A673 (cell line): ENCODE data around the gene DMRT3.

Experiments used
- CTCF ChIP-seq: fragments of 300-800, 200-600 bp; sonication (generic); conservative IDR thresholded peaks from 2 replicates; pipeline ENCODE4 v1.5.1; 2017; ENCODE audit warnings: low read depth, mild to moderate bottlenecking, antibody characterized with exemption, low read length, moderate library complexity, mixed read lengths
- EZH2 ChIP-seq: fragments of 200-600 bp; sonication (generic); IDR thresholded peaks from 2 replicates; pipeline ENCODE4 v1.6.1; 2017; ENCODE audit warnings: borderline replicate concordance, low read depth, mild to moderate bottlenecking, mixed read lengths, antibody characterized with exemption, low read length; ENCODE audit not compliant: poor library complexity, severe bottlenecking

GRCh38 chr9:967436-967835, 9.0 kb upstream of the DMRT3 start:
- no peak for TF ChIP-seq CTCF
- TF ChIP-seq EZH2, result no peak
